Loucy (cell line): Measurements from ENCODE around the gene TPI1.

Source experiments
- EZH2phosphoT487 ChIP-seq: fragments of 200-600 bp; IDR thresholded peaks from 2 replicates; pipeline ENCODE4 v1.6.1; 2018; ENCODE audit warnings: antibody characterized with exemption, mild to moderate bottlenecking, moderate library complexity, borderline replicate concordance
- TF ChIP-seq, protein P1 (sequence below): fragments of 200-600 bp; sonication (generic); conservative IDR thresholded peaks from 2 replicates; pipeline ENCODE4 v1.5.1; 2014; ENCODE audit warnings: mild to moderate bottlenecking, antibody characterized with exemption, low read length

DNA sequence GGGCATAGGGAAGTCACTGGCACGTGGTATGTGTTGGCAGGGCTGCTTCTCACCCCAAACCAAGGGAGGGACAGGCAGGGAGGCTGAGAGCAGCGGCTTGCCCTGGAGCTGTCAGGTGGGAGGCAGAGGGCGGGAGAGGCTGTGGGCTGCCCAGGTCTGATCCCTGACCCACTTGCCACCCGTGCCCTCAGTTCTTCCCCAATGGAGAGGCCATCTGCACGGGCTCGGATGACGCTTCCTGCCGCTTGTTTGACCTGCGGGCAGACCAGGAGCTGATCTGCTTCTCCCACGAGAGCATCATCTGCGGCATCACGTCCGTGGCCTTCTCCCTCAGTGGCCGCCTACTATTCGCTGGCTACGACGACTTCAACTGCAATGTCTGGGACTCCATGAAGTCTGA, 21.9 kb upstream of the TPI1 start:
- TF ChIP-seq, protein P1, sequence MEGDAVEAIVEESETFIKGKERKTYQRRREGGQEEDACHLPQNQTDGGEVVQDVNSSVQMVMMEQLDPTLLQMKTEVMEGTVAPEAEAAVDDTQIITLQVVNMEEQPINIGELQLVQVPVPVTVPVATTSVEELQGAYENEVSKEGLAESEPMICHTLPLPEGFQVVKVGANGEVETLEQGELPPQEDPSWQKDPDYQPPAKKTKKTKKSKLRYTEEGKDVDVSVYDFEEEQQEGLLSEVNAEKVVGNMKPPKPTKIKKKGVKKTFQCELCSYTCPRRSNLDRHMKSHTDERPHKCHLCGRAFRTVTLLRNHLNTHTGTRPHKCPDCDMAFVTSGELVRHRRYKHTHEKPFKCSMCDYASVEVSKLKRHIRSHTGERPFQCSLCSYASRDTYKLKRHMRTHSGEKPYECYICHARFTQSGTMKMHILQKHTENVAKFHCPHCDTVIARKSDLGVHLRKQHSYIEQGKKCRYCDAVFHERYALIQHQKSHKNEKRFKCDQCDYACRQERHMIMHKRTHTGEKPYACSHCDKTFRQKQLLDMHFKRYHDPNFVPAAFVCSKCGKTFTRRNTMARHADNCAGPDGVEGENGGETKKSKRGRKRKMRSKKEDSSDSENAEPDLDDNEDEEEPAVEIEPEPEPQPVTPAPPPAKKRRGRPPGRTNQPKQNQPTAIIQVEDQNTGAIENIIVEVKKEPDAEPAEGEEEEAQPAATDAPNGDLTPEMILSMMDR, result no peak
- TF ChIP-seq EZH2phosphoT487, result no peak
